ENCODE results near the gene JMJD6. TPM values are rescaled to one million over a fixed set of nuclear protein-coding genes. Genes with fewer than 3 reads are reported as not detected.
A peak's percentile ranks its signal among the peaks of the same experiment; 100 is the strongest.

Gene JMJD6
- total and polyA plus RNA-seq, 12 donors: 23.5 to 105 (median 41.7) TPM

DNA sequence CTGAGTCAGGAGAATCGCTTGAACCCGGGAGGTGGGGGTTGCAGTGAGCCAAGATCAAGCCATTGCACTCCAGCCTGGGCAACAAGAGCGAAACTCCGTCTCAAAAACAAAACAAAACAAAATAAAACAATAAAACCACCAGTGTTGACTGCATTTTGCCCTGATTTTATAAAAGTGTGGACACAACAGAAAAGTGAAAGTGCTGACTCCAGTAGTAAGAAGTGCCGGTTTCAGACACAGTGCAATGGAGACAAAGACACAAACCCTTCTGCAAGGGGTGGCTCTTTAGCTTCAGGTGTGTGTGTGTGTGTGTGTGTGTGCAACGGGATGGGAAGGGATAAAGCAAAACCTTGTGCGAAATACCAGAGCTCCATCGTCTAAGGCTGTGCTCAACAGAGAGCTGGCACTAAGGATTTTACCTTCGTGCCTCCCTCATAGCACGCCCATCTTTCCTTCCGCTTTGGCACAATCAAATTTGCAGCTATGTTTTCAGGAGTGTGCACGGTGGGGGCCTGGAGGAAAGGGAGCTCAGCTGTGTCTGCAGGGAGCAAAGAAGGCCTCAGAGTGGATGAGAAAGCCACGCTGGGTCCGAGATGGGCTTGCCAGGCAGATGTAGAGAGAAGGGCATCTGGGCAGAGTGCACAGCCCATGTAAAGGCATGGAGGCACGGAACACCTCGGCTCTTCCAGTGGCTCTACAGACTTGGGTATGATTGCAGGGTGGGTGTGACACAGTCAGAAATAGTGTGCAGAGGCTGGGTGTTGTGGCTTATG lies 31.2 kb downstream of the JMJD6 start:
- Histone ChIP-seq H3K27me3 (no peaks in the 10 kb centered on the region), H3K36me3 (replicated peaks in 1 of 2) (no peaks in the 10 kb centered on the region), H3K27ac (peak overlapping the region in 3 of 5 donors; percentile 92 to 99 (median 95)), H3K9me3 (replicated peaks in 1 of 3) (no peaks in the 10 kb centered on the region), H3K4me3 (no peak overlapping the region), H3K4me1 (replicated peaks in 1 of 2) (peaks cover 44 to 72% of the 10 kb centered on the region in 2 donors)
- WGBS, 4 donors: 57 to 74% (median 70%) methylated on average over 14 to 16 of the region's 16 CpGs
- TF ChIP-seq POLR2A (IDR thresholded peaks at IDR 0.05): peak in 1 of 2 donors; percentile 5
- TF ChIP-seq, protein P1, sequence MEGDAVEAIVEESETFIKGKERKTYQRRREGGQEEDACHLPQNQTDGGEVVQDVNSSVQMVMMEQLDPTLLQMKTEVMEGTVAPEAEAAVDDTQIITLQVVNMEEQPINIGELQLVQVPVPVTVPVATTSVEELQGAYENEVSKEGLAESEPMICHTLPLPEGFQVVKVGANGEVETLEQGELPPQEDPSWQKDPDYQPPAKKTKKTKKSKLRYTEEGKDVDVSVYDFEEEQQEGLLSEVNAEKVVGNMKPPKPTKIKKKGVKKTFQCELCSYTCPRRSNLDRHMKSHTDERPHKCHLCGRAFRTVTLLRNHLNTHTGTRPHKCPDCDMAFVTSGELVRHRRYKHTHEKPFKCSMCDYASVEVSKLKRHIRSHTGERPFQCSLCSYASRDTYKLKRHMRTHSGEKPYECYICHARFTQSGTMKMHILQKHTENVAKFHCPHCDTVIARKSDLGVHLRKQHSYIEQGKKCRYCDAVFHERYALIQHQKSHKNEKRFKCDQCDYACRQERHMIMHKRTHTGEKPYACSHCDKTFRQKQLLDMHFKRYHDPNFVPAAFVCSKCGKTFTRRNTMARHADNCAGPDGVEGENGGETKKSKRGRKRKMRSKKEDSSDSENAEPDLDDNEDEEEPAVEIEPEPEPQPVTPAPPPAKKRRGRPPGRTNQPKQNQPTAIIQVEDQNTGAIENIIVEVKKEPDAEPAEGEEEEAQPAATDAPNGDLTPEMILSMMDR (IDR thresholded peaks at IDR 0.05): no peak
- intact Hi-C loops (cut with DNase I): no loop called here
- no peak for DNase-seq

DNA sequence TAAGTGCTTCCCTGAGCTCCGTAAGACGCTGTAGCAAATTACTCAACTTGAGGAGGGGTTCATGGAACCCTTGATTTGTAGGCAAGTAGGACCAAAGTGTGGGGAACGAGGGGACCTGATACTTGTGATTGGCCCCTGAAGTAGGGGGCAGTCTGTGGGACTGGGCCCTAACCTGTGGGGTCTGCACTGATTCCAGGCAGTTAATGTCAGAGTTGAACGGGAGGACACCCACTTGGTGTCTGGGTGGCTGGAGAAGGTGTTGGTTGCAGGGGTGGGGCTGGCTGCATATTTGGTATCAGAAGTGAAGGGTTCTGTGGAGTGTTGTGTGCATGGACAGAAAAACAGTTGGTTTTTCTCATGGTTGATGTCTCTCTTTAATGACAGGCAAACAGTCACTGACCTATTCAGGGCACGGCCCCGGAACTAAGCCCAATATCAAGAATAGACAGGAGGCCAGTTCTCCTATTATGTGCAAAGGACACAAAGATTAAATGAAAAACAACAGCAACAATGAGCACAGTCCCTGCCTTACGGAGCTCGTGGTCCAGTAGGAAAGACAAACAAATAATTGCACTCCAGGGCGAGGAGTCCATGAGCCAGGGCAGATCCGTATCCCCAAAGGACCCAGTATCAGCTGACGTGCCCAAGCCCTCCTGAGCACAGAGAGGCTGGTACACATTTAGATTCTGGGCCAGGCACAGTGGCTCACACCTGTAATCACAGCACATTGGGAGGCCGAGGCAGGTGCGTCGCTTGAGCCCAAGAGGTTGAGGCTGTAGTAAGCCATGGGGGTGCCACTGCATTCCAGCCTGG lies 34.8 kb downstream of the JMJD6 start:
- Histone ChIP-seq H3K4me1 (replicated peaks in 1 of 2) (peaks cover 31 to 72% of the 10 kb centered on the region in 2 donors), H3K36me3 (replicated peaks in 1 of 2) (no peaks in the 10 kb centered on the region), H3K27me3 (no peaks in the 10 kb centered on the region), H3K4me3 (no peak overlapping the region), H3K27ac (peak overlapping the region in 2 of 5 donors; percentile 41 to 46), H3K9me3 (replicated peaks in 1 of 3) (no peaks in the 10 kb centered on the region)
- intact Hi-C loops (cut with DNase I): no loop called here
- TF ChIP-seq, protein P1 (IDR thresholded peaks at IDR 0.05): no peak
- no peak for TF ChIP-seq POLR2A (IDR thresholded peaks at IDR 0.05)
- WGBS, 4 donors: 72 to 86% (median 82%) methylated on average over 14 of the region's 14 CpGs
- DNase-seq: no peak

DNA sequence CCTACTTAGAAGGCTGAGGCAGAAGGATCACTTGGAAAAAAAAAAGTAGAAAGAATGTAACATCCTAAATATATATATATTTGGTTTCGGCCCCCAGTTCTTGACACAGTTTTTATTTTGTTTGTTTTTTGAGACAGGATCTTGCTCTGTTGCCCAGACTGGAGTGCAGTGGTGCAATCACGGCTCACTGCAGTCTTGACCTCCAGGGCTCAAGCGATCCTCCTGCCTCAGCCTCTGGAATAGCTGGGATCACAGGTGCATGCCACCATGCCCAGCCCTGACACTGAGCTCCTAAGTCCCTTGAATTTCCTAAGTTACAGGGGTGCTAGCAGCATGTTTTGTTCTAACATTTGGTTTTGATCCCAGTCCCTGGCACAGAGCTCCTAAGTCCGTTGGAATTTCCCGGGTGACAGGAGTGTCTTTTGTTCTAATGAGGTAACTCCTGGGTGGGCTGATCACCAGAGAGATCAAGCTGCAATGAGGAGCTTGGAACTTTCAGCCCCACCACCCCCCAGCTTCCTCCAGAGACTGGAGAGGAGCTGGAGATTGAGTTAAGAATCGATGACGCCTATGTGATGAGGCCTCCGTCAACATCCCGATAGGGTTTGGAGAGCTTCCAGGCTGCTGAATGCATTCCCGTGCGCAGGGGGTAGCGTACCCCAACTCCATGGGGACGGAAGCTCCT lies 35.7 kb downstream of the JMJD6 start:
- Histone ChIP-seq H3K4me1 (replicated peaks in 1 of 2) (peaks cover 26 to 70% of the 10 kb centered on the region in 2 donors), H3K27ac (peak overlapping the region in 2 of 5 donors; percentile 41 to 46)
- intact Hi-C loops (cut with DNase I): no loop called here

More for the DNA sequence above, 35.7 kb downstream of the JMJD6 start:
- 87 to 92% (median 89%) methylated on average over 11 to 13 of the region's 13 CpGs for WGBS, 4 donors
- DNase-seq: no peak
- H3K4me3 ChIP-seq: no peak overlapping the region
- TF ChIP-seq, protein P1 (IDR thresholded peaks at IDR 0.05): no peak
- no peak for TF ChIP-seq POLR2A (IDR thresholded peaks at IDR 0.05)
- H3K36me3 ChIP-seq (replicated peaks in 1 of 2): peaks cover 0 to 5% of the 10 kb centered on the region in 2 donors
- H3K27me3 ChIP-seq: no peaks in the 10 kb centered on the region
- H3K9me3 ChIP-seq (replicated peaks in 1 of 3): no peaks in the 10 kb centered on the region

All from adrenal gland (tissue), 12 donors.